Astrocyte of the cerebellum (primary cell): Measurements from ENCODE around the gene LRRC8D.
"Not testable (repeated sequence)": the region's sequence is repeated elsewhere in the genome, so short reads cannot be mapped to it uniquely, and the experiment has no call there.

Experiments used
- DNase-seq: peaks from one replicate; pipeline ENCODE4 v3.0.0-alpha.2; 2011; ENCODE audit warnings: low read depth
- H3K4me3 ChIP-seq: 2 replicates; pipeline ENCODE4 v1.5.1; 2011; ENCODE audit warnings: mild to moderate bottlenecking, low read depth, low read length, moderate library complexity
- in situ Hi-C: cut with HindIII; loops from 2 replicates; pipeline ENCODE4 v1.10.0; 2017; ENCODE audit warnings: low sequenced_read_pairs
- TF ChIP-seq, protein P1 (sequence below): IDR thresholded peaks from 2 replicates; pipeline ENCODE4 v1.5.1; 2012; ENCODE audit warnings: low read length, low read depth, moderate library complexity, mild to moderate bottlenecking; ENCODE audit errors: missing control alignments

LRRC8D gene

DNA sequence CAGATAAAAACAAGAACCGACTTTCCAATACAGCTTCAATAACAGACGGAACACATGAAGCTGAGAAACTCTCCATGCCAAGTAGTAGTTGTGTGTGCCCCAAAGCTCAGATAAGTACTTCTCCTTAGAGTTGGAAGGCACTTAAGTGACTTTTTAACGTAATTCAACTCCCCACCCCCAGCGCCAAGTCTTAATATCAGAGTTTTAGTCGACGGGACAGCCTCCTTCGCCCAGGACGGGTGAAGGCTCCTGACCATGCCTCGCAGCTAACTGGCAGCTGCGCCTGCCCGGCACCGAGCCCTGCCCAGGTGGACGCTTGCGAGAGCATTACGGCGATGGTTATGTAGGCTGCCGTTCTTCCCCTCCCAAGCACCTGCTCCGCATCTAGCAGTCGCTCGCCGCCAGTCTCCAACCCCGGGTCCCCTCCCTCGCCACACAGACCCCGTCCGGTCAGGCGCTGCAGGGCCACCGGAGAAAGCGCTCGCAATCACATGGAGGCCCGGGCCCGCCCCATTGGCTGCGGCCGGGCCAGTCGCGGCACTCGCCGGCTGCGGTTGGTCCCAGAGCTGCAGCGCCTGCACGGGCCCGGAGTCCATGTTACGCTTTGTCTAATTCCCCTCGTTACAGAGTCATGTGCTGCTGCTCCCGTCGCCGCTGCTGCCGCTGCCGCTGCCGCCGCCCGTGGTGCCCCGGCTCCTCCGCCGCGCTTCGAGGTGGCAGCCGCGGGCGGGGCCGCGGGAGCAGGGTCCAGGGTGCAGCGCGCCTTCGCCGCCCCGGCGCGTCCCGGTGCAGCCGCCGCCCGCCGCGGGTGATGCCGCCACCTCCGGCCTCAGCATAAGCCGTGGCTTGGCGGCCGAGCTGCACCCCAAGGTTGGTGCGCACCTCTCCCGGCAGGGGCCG, at the start of gene LRRC8D:
Gene LRRC8D (plus strand): TSS at position 611 of the 900 bp plus-strand sequence. CDS start 112,037 bp downstream, outside the sequence.
- in situ Hi-C loops, result no loop called here
- H3K4me3 ChIP-seq, result peak within 1 kb of the TSS; percentile 71
- TF ChIP-seq, protein P1, sequence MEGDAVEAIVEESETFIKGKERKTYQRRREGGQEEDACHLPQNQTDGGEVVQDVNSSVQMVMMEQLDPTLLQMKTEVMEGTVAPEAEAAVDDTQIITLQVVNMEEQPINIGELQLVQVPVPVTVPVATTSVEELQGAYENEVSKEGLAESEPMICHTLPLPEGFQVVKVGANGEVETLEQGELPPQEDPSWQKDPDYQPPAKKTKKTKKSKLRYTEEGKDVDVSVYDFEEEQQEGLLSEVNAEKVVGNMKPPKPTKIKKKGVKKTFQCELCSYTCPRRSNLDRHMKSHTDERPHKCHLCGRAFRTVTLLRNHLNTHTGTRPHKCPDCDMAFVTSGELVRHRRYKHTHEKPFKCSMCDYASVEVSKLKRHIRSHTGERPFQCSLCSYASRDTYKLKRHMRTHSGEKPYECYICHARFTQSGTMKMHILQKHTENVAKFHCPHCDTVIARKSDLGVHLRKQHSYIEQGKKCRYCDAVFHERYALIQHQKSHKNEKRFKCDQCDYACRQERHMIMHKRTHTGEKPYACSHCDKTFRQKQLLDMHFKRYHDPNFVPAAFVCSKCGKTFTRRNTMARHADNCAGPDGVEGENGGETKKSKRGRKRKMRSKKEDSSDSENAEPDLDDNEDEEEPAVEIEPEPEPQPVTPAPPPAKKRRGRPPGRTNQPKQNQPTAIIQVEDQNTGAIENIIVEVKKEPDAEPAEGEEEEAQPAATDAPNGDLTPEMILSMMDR, result no peak
- no peak for DNase-seq

DNA sequence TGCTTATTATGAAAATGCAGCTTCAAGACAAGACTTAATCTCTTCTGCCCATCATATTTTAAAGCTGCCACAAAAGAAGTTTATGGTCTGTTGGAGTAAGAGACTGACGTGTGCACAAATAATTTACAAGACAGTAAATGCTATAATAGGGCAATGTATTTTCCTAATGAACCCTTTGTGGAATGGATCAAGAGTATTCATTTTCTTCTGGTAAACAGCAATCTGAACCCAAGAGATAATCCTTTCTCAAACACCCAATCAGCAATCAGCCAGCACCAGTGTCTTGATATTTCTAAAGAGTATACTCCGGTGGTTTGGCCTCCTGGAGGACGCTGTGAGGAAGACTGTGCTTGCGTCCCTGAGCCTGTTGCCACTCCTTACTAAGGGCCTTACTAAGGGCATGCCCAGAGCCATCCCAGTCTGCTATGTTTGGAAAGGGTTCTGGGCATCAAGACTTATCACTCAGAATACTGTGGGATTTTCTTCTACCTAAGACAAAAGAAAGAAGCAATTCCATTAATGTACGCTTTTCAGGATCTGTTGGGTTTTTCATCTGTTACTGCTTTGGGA, 48.8 kb upstream of the LRRC8D start:
- no peak overlapping the region for H3K4me3 ChIP-seq
- in situ Hi-C loops, result no loop called here
- TF ChIP-seq, protein P1, result no peak
- DNase-seq, result no peak

DNA sequence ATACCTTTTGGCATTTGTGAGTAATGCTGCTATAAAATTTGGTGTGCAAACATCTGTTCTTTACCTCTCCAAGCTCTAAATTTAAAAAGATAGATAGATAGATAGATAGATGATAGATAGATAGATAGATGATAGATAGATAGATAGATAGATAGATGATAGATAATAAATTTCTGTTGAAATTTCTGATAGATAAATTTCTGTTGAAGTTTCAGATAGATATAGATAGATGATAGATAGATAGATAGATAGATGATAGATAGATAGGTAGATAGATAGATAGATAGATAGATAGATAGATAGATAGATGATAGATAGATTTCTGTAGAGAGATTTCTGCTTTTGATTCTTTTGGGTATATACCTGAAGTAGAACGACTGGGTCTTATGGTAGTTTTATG, 44.7 kb upstream of the LRRC8D start:
- H3K4me3 ChIP-seq, in situ Hi-C loops, DNase-seq: not testable (repeated sequence)

DNA sequence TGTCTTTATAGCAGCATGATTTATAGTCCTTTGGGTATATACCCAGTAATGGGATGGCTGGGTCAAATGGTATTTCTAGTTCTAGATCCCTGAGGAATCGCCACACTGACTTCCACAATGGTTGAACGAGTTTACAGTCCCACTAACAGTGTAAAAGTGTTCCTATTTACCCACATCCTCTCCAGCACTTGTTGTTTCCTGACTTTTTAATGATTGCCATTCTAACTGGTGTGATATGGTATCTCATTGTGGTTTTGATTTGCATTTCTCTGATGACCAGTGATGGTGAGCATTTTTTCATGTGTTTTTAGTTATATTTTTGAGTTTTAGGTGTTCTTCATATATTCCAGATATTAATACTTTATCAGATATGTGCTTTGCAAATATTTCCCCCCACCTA, 43.6 kb upstream of the LRRC8D start:
- DNase-seq, H3K4me3 ChIP-seq, in situ Hi-C loops: not testable (repeated sequence)

DNA sequence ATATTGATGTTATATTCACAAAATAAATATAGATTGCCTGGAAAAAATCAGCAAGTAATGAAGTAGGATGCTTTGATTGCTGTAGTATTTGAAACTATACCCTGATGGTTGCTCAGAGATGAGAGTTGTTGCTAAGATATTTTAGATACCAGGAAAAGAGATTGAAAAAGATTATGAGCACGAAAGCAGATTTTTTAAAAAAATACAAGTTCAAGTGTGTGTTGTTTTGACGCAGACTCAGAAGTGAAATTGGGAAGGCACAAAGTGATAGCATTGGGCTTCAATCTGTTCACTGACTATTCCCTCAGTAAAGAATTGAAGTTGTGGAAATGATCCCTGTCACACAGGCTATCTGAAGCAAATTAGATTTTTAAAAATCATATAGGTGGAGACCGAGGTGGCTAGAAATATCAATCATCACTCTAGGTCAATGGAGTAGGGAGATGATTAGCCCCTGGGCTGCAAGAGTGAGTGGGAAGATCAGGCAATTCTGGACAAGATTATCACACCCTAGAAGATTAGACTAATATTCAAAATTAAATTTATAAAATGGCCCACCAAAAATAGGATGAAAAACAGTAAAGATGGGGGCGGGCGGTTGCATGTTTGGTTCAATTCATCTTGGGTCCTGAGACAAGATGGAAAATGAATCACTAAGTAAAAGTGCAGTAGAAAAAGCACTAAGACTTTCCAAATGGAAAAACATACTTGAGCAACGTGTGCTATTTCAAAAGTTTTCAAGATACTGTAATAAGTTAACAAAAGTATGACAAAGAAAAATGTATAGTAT, 41.5 kb upstream of the LRRC8D start:
- in situ Hi-C loops, result no loop called here
- no peak overlapping the region for H3K4me3 ChIP-seq
- DNase-seq, result no peak
- TF ChIP-seq, protein P1, result no peak

DNA sequence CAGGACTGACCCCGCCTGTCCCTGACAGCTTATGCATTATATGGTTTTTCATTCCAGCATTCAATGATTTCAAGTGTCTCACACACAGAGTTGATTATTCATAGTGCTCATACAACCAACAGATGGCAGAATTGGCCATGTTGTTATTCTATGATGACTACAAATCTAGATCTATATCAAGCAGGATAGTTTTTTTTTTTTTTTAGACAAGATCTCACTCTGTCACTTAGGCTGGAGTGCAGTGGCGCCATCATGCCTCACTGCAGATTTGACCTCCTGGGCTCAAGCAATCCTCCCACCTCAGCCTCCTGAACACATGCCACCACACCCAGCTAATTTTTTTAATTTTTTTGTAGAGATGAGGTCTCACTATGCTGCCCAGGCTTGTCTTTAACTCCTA, 40.1 kb upstream of the LRRC8D start:
- DNase-seq, result peak; percentile 41
- TF ChIP-seq, protein P1, result peak; percentile 33
- in situ Hi-C loops, result no loop called here
- no peak overlapping the region for H3K4me3 ChIP-seq

DNA sequence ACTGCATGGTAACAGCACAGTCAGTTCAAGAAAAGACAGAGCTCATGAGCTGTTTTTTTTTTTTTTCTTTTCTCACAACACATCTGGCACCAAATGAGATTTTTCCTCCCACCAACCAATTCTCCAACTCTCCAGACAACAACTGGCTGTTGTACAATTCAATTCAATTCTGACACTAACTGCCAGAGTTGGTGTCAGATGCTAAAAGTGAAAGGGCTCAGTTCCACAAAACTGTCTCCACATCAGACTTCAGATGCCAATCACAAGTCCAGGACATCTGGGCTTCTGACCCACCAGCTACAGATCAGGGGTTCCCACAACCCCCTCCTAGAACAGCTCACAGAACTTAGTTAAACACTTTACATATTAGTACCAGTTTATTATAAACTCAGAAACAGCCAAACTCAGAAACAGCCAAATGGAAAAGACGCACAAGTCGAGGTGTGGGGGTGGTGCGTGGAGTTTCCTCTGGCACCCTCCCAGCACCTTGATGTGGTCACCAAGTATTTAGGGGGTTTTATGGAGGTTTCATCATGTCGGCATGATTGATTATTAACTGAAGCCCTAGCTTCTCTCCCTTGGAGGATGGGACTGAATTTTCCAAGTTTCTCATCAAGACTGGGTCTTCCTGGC, 39.2 kb upstream of the LRRC8D start:
- DNase-seq, result no peak
- no peak overlapping the region for H3K4me3 ChIP-seq
- in situ Hi-C loops, result no loop called here
- TF ChIP-seq, protein P1, result no peak
